ENCODE data around the gene NOCT.

DNA sequence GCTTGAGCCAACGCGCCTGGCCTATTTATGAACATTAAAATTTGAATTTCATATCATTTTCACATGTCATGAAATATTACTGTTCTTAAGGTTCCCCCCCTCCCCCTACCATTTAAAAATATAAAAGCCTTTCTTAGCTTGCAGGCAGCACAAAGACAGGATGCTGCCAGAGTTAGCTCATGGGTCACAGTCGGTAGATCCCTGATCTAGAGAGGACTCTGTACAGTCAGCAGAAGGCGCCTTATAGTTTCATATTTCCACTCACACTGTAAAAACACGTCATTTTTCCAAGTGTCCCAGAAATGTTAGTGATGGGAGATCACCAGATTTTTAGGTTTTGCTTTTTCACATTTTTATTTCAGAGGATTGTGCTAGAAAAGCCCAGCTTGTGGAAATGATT, 12.2 kb downstream of the NOCT start:
- TF ChIP-seq REST (IDR thresholded peaks at IDR 0.05) (no peak), CTCF (IDR thresholded peaks at IDR 0.05) (no peak), EHF (CRISPR knock-in tag; IDR thresholded peaks at IDR 0.05) (no peak), EP300 (IDR thresholded peaks at IDR 0.05) (no peak), BHLHE40 (IDR thresholded peaks at IDR 0.05; ENCODE audit: low read depth, low read length) (no peak), MAFK (IDR thresholded peaks at IDR 0.05; ENCODE audit: partially characterized antibody) (no peak), NFE2L2 (conservative IDR thresholded peaks at IDR 0.05; ENCODE audit: low read length) (no peak), CEBPB (IDR thresholded peaks at IDR 0.05) (no peak), HDAC2 (IDR thresholded peaks at IDR 0.05) (no peak)

Measured in A549 (cell line).